GM19035 (cell line): ENCODE results near the gene CCDC154.

Experiments used
- ATAC-seq: cut with Tn5 transposase; IDR thresholded peaks from one replicate; pipeline ENCODE4 v1.9.1; 2021; ENCODE audit not compliant: unreplicated experiment

The CCDC154 gene

GRCh38 chr16:1438229-1439057, 5.9 kb downstream of the CCDC154 start:
- no peak for ATAC-seq

DNA sequence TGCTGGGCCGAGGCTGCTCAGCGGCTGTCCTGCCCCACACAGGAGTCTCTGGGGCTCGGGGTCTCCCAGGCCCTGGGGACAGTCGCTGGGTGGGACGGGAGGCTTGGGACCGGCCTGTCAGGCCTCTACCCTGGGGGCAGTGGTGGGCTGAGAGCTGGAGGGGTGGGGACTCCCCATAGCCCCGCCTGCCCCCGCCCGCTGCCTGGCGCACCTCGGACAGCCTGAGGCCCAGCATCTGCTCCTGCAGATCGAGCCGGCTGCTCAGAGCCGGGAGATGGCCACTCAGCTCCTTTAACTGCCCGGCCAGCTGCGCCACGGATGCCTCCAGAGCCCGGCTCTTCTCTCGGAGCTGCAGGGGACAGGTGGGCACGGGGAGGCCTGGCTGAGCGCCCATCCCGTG, 6.8 kb downstream of the CCDC154 start:
- ATAC-seq, result no peak

GRCh38 chr16:1436731-1437355, 7.5 kb downstream of the CCDC154 start:
- ATAC-seq, result no peak

GRCh38 chr16:1435921-1436697, 8.2 kb downstream of the CCDC154 start:
- ATAC-seq, result no peak

- no peak for ATAC-seq
These were observed 9.4 kb downstream of the CCDC154 start for GRCh38 chr16:1434644-1435592.

DNA sequence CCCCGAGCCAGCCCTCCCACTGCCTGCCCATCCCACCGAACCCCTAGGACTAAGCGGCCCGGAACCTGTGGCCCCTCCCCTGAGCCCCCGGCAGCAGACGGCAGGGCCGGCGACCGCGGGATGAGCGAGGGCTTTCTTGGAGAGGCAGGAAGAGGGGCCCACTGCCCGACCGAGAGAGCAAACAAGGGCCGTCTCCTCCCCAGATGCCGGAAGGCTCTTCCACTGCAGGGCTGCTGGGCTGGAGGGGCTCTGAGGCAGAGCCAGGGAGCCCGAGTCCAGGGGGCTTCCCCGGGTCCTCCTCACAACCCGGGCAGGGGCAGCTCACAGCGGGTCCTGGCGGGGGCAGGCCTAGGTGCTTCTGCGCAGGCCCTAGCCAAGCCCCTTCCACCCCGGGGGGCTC, 10.6 kb downstream of the CCDC154 start:
- ATAC-seq, result no peak

DNA sequence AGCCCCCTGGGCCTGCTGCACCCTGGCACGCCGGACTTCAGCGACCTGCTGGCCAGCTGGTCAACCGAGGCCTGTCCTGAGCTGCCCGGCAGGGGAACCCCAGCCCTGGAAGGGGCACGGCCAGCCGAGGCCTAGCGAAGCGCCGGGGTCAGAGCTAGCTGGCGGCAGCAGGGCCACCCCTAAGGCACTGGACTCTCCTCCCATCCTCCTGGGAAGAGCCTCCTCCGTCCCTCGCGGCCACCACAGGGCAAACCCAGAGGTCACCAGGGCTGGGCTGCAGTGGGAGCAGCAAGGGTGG, 11.1 kb downstream of the CCDC154 start:
- no peak for ATAC-seq

DNA sequence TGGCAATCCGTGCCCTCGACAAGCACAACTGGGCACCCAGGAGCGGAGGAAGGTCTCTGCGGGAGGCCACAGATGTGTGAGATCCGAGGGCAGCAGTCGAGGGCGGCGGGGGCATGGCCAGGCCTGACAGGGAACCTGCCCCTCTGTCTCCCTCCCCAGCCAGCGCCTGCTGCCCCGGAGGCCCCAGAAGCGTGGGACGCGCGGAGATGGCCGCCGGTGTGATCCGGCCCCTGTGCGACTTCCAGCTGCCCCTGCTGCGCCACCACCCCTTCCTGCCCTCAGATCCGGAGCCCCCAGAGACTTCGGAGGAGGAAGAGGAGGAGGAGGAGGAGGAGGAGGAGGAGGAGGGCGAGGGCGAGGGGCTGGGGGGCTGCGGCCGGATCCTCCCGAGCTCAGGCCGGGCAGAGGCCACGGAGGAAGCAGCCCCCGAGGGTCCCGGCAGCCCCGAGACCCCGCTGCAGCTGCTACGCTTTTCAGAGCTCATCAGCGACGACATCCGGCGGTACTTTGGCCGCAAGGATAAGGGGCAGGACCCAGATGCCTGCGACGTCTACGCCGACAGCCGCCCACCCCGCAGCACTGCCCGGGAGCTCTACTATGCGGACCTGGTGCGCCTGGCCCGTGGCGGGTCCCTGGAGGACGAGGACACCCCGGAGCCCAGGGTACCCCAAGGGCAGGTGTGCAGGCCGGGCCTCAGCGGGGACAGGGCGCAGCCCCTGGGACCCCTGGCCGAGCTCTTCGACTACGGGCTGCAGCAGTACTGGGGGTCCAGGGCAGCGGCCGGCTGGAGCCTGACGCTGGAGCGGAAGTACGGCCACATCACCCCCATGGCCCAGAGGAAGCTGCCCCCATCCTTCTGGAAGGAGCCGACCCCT, 11.7 kb downstream of the CCDC154 start:
- no peak for ATAC-seq

DNA sequence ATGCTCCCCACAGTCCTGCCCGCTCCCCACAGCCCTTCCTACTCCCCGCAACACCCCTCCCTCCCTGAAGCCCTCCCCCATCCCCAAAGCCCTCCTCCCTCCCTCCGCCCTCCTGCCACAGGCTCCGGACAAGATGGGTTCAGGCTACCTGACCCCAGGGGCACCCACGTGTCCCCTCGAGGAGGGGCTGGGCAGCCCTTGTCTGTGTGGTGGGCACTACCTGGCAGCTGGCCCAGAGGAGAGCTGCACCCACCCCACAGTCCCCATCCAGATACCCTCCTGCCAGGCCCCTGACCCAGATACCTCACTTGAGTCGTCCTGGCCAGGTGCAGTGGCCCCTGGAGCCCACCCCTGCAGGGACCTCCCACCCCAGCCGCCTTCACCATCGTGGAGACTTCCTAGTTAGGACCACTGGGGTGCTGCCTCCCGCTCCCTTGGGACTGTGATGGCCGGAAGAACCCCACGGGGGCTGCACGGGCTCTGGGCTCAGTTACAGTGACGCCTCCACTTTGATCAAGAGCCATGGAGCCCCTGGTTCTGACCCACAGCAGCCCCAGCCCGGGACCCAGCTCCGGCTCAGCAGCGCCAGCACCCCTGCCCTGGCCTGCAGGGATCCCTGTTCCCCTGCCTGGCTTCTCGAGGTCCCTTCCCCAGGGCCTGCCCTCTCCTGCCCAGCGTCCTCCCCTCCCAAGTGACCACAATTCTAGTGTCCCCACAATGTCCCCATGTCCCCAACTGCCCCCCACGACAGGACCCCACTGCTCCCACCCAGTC, 12.7 kb downstream of the CCDC154 start:
- ATAC-seq, result no peak

- ATAC-seq, result no peak
These were observed 13.4 kb downstream of the CCDC154 start, which contains the start of gene PERCC1 for GRCh38 chr16:1430759-1431496. PERCC1 (plus strand) TSS chr16:1431078; CDS start chr16:1432594, 1,516 bp downstream.

DNA sequence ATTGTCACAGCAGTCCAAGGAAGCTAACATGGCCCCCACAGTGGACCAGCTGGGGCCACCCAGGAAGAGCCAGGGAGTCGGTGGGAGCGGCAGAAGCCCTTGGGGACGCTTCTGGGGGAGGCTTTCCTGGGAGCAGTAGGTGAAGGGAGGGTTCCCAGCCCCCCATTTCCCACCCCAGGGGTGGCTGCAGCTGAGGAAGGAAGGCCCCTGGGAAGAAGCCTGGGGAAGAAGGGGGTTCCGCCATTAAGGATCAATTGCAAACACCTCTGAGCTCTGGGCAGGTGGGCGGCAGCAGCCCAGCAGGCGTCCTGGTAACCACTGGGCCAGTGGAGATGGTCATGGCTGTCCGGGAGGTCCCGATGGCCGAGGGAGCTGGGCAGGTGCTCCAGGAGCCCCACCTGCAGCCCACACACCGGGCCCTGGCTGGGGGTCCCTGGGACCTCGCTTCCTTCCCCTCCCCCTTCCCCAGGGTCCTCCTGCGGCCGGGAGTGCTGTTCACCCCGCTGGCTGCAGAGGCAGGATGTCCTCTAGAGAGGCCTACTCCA, 14.1 kb downstream of the CCDC154 start:
- ATAC-seq, result no peak

GRCh38 chr16:1429631-1430030, 14.7 kb downstream of the CCDC154 start:
- no peak for ATAC-seq

GRCh38 chr16:1429012-1429411, 15.3 kb downstream of the CCDC154 start:
- ATAC-seq, result no peak

DNA sequence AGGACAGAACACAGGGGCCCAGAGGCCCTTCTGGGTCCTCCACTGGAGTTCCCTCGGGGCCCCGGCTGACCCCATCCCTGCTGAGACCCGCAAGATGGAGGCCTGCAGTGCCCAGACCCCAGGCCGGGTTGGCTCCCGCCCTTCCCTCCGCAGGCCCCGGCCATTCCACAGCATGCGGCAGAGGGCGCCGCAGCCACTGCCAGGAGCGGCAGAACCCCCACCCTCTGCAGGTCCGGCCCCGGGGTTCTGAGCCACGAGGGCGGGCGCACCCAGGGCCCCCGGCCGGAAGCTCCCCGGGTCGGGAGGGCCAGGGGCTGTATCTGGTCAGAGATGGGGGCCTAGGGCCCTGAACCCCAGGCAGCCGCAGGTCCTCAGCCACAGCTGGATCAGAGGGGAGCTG, 15.8 kb downstream of the CCDC154 start:
- no peak for ATAC-seq

DNA sequence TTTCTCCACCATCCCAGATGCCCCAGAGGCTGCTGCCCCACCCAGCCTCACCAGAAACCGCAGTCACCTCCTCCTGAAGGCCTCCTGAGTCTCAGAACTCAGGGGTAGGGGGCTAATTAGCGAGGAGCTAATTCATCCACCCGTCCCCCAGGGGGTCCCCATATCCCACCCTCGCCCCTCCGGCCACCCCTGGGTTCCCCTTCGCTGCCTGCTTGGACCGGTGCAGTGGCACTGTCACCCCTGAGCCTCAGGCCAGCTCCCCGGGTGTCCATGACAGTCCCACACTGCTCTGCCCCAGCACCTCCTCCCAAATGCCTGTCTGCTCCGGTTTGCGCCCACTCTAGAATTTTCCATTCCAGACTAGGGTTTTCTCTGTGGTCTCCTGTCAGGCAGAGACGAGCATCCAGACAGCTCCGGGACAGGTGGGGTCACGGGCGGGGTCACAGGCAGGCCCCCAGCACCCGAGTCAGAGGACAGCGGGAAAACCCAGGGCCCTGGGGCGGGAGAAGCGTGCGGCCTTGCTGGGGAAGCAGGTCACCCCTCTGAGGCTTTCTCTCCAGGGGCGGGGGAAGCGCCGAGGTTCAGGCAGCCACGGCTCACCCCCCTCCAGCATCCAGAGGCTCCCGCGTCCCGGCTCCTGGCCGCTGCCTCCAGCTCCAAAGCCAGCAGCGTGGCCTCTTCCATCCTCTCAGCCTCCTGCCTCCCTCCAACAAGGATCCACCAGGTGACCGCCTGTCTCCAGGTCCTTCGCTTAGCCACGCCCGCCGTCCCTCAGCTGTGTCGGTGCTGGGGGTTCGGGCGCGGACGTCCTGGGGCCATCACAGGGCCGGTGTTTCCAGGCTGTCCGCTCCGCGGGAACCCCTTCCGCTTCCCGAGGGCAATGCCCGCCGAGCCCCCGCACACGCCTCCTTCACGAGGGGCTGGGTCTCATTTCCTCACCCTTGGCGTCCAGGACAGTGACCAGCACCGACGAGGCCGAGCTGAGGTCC, 16.6 kb downstream of the CCDC154 start:
- ATAC-seq, result no peak

- no peak for ATAC-seq
These were observed 17.5 kb downstream of the CCDC154 start for GRCh38 chr16:1426734-1427471.
